Activated CD8-positive, alpha-beta memory T cell treated with anti-CD3 and anti-CD28 coated beads for 36 hours (primary cell): ENCODE results near the gene GAL3ST1. TPM values are rescaled to one million over a fixed set of nuclear protein-coding genes. Genes with fewer than 3 reads are reported as not detected.

Experiments
- CTCF ChIA-PET: fragments of 350-600 bp; sonication (Branson Sonifier 250); formaldehyde crosslinking; loops from one replicate; lab custom pipeline; 2021; ENCODE audit warnings: antibody characterized with exemption; lab: Charles Lee
- POLR2A ChIA-PET: fragments of 350-600 bp; sonication (Branson Sonifier 250); formaldehyde crosslinking; loops from one replicate; lab custom pipeline; 2021; ENCODE audit warnings: antibody characterized with exemption; lab: Charles Lee
- total RNA-seq, 2 experiments: library from RNA; stranded (reverse); gene quantifications; one replicate each; pipeline ENCODE4 v1.2.3, GENCODE V29; 2021

Gene GAL3ST1
- total RNA-seq: not detected

- ChIA-PET POLR2A (no interaction called here), CTCF (interaction anchor here (0.6 kb wide), 1 partner anchor 192 kb away, joined by 3 read pairs; no protein-coding TSS in a partner anchor)
Observed at GRCh38 chr22:30574095-30574981, at the start of gene GAL3ST1. Gene GAL3ST1 (minus strand): TSS chr22:30574665. CDS start chr22:30557392, 17,273 bp downstream.

- ChIA-PET POLR2A (interaction anchor here (0.7 kb wide), 2 partner anchors 88 to 272 kb away, joined by 3 to 4 read pairs; no protein-coding TSS in a partner anchor), CTCF (interaction anchor here (0.7 kb wide), 1 partner anchor 327 kb away, joined by 4 read pairs; no protein-coding TSS in a partner anchor)
Observed at GRCh38 chr22:30619909-30620308, 45.4 kb upstream of the GAL3ST1 start.

GRCh38 chr22:30617819-30618218 lies 43.4 kb upstream of the GAL3ST1 start:
- ChIA-PET POLR2A (no interaction called here), CTCF (interaction anchor here (1.0 kb wide), 1 partner anchor 12 kb away, joined by 3 read pairs; no protein-coding TSS in a partner anchor)

GRCh38 chr22:30615543-30615954 lies 41.1 kb upstream of the GAL3ST1 start:
- CTCF ChIA-PET: no interaction called here
- POLR2A ChIA-PET: no interaction called here

- POLR2A ChIA-PET: no interaction called here
Observed at GRCh38 chr22:30614879-30615278, 40.4 kb upstream of the GAL3ST1 start.

GRCh38 chr22:30614268-30614667 lies 39.8 kb upstream of the GAL3ST1 start:
- ChIA-PET POLR2A (no interaction called here), CTCF (interaction anchor here (0.6 to 0.8 kb wide), 2 partner anchors 20 to 575 kb away, joined by 3 read pairs; no protein-coding TSS in a partner anchor)

More at GRCh38 chr22:30614879-30615278, 40.4 kb upstream of the GAL3ST1 start:
- CTCF ChIA-PET: interaction anchor here (0.8 kb wide), 1 partner anchor 20 kb away, joined by 3 read pairs; no protein-coding TSS in a partner anchor

GRCh38 chr22:30612789-30613188 lies 38.3 kb upstream of the GAL3ST1 start:
- CTCF ChIA-PET: no interaction called here
- POLR2A ChIA-PET: no interaction called here

GRCh38 chr22:30611197-30611596 lies 36.7 kb upstream of the GAL3ST1 start:
- ChIA-PET POLR2A (no interaction called here), CTCF (no interaction called here)

GRCh38 chr22:30610299-30610698 lies 35.8 kb upstream of the GAL3ST1 start:
- POLR2A ChIA-PET: no interaction called here
- CTCF ChIA-PET: no interaction called here

- ChIA-PET CTCF (no interaction called here), POLR2A (no interaction called here)
Observed at GRCh38 chr22:30609260-30610185, 35.1 kb upstream of the GAL3ST1 start.

- ChIA-PET POLR2A (no interaction called here), CTCF (interaction anchor here (1.0 to 2.4 kb wide), 5 partner anchors 10 to 211 kb away, joined by 3 to 9 read pairs (median 4); partner anchors contain the start of genes DUSP18, PES1 and SEC14L2)
Observed at GRCh38 chr22:30607939-30608338, 33.5 kb upstream of the GAL3ST1 start.

GRCh38 chr22:30607300-30607930 lies 33.0 kb upstream of the GAL3ST1 start:
- CTCF ChIA-PET: interaction anchor here (1.0 to 2.4 kb wide), 5 partner anchors 9 to 211 kb away, joined by 3 to 9 read pairs (median 4); partner anchors contain the start of genes DUSP18, PES1 and SEC14L2

GRCh38 chr22:30606455-30607299 lies 32.2 kb upstream of the GAL3ST1 start, which contains the start of gene TCN2:
Gene TCN2 (plus strand): TSS chr22:30607174. CDS start chr22:30607332, 158 bp downstream.
- ChIA-PET CTCF (interaction anchor here (1.0 to 2.4 kb wide), 4 partner anchors 9 to 210 kb away, joined by 3 to 9 read pairs (median 4); partner anchors contain the start of gene SEC14L2), POLR2A (interaction anchor here (0.6 to 0.7 kb wide), 2 partner anchors 11 to 29 kb away, joined by 3 to 6 read pairs; partner anchors contain the start of gene SLC35E4)

More at GRCh38 chr22:30607300-30607930, 33.0 kb upstream of the GAL3ST1 start:
- POLR2A ChIA-PET: interaction anchor here (0.6 to 0.7 kb wide), 2 partner anchors 12 to 28 kb away, joined by 3 to 6 read pairs; partner anchors contain the start of gene SLC35E4

- POLR2A ChIA-PET: interaction anchor here (0.6 kb wide), 1 partner anchor 150 kb away, joined by 3 read pairs; no protein-coding TSS in a partner anchor
Observed at GRCh38 chr22:30605449-30606110, 31.1 kb upstream of the GAL3ST1 start.

GRCh38 chr22:30604723-30605122 lies 30.3 kb upstream of the GAL3ST1 start:
- CTCF ChIA-PET: interaction anchor here (1.6 kb wide), 1 partner anchor 30 kb away, joined by 5 read pairs; no protein-coding TSS in a partner anchor
- POLR2A ChIA-PET: no interaction called here

More at GRCh38 chr22:30605449-30606110, 31.1 kb upstream of the GAL3ST1 start:
- CTCF ChIA-PET: interaction anchor here (1.0 to 2.4 kb wide), 2 partner anchors 29 to 150 kb away, joined by 3 to 9 read pairs; no protein-coding TSS in a partner anchor

- ChIA-PET CTCF (interaction anchor here (1.6 kb wide), 1 partner anchor 30 kb away, joined by 5 read pairs; no protein-coding TSS in a partner anchor), POLR2A (no interaction called here)
Observed at GRCh38 chr22:30603801-30604200, 29.3 kb upstream of the GAL3ST1 start.
